C4-2B (cell line): ENCODE data around the gene CHDH.

ENCODE experiments used
- CTCF ChIP-seq: fragments of 450-650 bp; conservative IDR thresholded peaks from 2 replicates; pipeline ENCODE4 v1.5.1; 2017; ENCODE audit warnings: mild to moderate bottlenecking
- ZFX ChIP-seq: fragments of 450-650 bp; IDR thresholded peaks from 2 replicates; pipeline ENCODE4 v1.6.1; 2017

- no peak for TF ChIP-seq CTCF
- TF ChIP-seq ZFX, result no peak
Observed at GRCh38 chr3:53860196-53860595, 14.0 kb upstream of the CHDH start.
